Neuronal stem cell (in vitro differentiated cells): ENCODE measurements around the gene STPG2.

ENCODE experiments used
- DNase-seq: peaks from one replicate; pipeline ENCODE4 v3.0.0-alpha.2; 2013; ENCODE audit warnings: low spot score
- H2AFZ ChIP-seq: one replicate; pipeline ENCODE4 v1.6.1; 2013; ENCODE audit warnings: mild to moderate bottlenecking, low read length, inconsistent platforms
- H2AK5ac ChIP-seq: 2 replicates; pipeline ENCODE4 v1.6.1; 2013; ENCODE audit warnings: low read depth, mild to moderate bottlenecking, inconsistent platforms, low read length, moderate library complexity, mixed read lengths
- H2BK120ac ChIP-seq: 2 replicates; pipeline ENCODE4 v1.6.1; 2013; ENCODE audit warnings: low read depth, mild to moderate bottlenecking, inconsistent platforms, low read length, moderate library complexity, mixed read lengths
- H2BK12ac ChIP-seq: one replicate; pipeline ENCODE4 v1.6.1; 2013; ENCODE audit warnings: low read length, inconsistent platforms
- H2BK15ac ChIP-seq: 2 replicates; pipeline ENCODE4 v1.6.1; 2013; ENCODE audit warnings: mild to moderate bottlenecking, low read length, inconsistent platforms, mixed read lengths
- H2BK5ac ChIP-seq: one replicate; pipeline ENCODE4 v1.6.1; 2013; ENCODE audit warnings: inconsistent platforms, mild to moderate bottlenecking, low read length, moderate library complexity
- H3K14ac ChIP-seq: one replicate; pipeline ENCODE4 v1.6.1; 2013; ENCODE audit warnings: low read length, inconsistent platforms
- H3K18ac ChIP-seq: 2 replicates; pipeline ENCODE4 v1.6.1; 2013; ENCODE audit warnings: low read length, inconsistent platforms
- H3K23ac ChIP-seq: 2 replicates; pipeline ENCODE4 v1.6.1; 2013; ENCODE audit warnings: low read depth, mild to moderate bottlenecking, mixed read lengths, low read length, inconsistent platforms; ENCODE audit not compliant: poor library complexity
- H3K27ac ChIP-seq: replicated peaks from 3 replicates; pipeline ENCODE4 v1.5.1; 2013; ENCODE audit warnings: low read length, inconsistent platforms
- H3K27me3 ChIP-seq, 3 experiments: 2 replicates each; pipeline ENCODE4 v1.6.1; 2013; ENCODE audit warnings: low read length in 3 of 3, mild to moderate bottlenecking in 2 of 3, inconsistent platforms in 1 of 3, low read depth in 1 of 3, mixed read lengths in 1 of 3, moderate library complexity in 1 of 3; ENCODE audit not compliant: control insufficient read depth in 3 of 3, insufficient read depth in 3 of 3
- H3K36me3 ChIP-seq, 2 donors: replicated peaks in 1 of 2; 2 replicates each; pipeline ENCODE4 v1.6.1; 2013; ENCODE audit warnings: low read length in 2 of 2; ENCODE audit not compliant: control insufficient read depth in 2 of 2, insufficient read depth in 2 of 2
- H3K4ac ChIP-seq: 2 replicates; pipeline ENCODE4 v1.6.1; 2013; ENCODE audit warnings: inconsistent platforms, mild to moderate bottlenecking, low read length, moderate library complexity
- H3K4me1 ChIP-seq, 2 donors: 1 replicate in 1 of 2; 2 replicates in 1 of 2; pipeline ENCODE4 v1.6.1; 2013; ENCODE audit warnings: low read length in 2 of 2, low read depth in 1 of 2; ENCODE audit not compliant: control insufficient read depth in 2 of 2, insufficient read depth in 1 of 2
- H3K4me2 ChIP-seq: one replicate; pipeline ENCODE4 v1.6.1; 2013; ENCODE audit warnings: mild to moderate bottlenecking, low read length, inconsistent platforms; ENCODE audit not compliant: insufficient read depth, poor library complexity, severe bottlenecking
- H3K4me3 ChIP-seq, 2 donors: 2 replicates each; pipeline ENCODE4 v1.5.1; 2013; ENCODE audit warnings: low read length in 2 of 2, mild to moderate bottlenecking in 2 of 2, inconsistent platforms in 1 of 2, moderate library complexity in 1 of 2
- H3K79me1 ChIP-seq: one replicate; pipeline ENCODE4 v1.6.1; 2013; ENCODE audit warnings: low read depth, mild to moderate bottlenecking, inconsistent platforms, low read length, moderate library complexity
- H3K9ac ChIP-seq: one replicate; pipeline ENCODE4 v1.6.1; 2013; ENCODE audit warnings: mild to moderate bottlenecking, low read depth, low read length, inconsistent platforms; ENCODE audit not compliant: poor library complexity
- H3K9me3 ChIP-seq, 2 donors: replicated peaks in 1 of 2; 2 replicates each; pipeline versions ENCODE3 to v1.6.1; 2013; ENCODE audit warnings: low read length in 2 of 2, mild to moderate bottlenecking in 2 of 2, inconsistent platforms in 1 of 2, low read depth in 1 of 2, mixed read lengths in 1 of 2, moderate library complexity in 1 of 2; ENCODE audit not compliant: control insufficient read depth in 2 of 2, insufficient read depth in 1 of 2
- H4K8ac ChIP-seq: one replicate; pipeline ENCODE4 v1.6.1; 2013; ENCODE audit warnings: low read depth, mild to moderate bottlenecking, inconsistent platforms, low read length, moderate library complexity
- H4K91ac ChIP-seq: one replicate; pipeline ENCODE4 v1.6.1; 2013; ENCODE audit warnings: low read length, low read depth, mild to moderate bottlenecking, inconsistent platforms; ENCODE audit not compliant: poor library complexity
- WGBS, 2 donors: extraction: QIAGEN DNeasy Blood & Tissue Kit; methylation state at CpG; one replicate each; pipeline ENCODE4 v1.1.7; 2013; ENCODE audit warnings: missing lambda C conversion rate in 2 of 2, mixed read lengths in 1 of 2; ENCODE audit not compliant: insufficient read length in 2 of 2, insufficient replicate concordance in 1 of 2; ENCODE audit errors: extremely low coverage in 2 of 2; 5-methylcytosine and 5-hydroxymethylcytosine counted together

STPG2 gene

GRCh38 chr4:98126141-98126540 lies 17.1 kb downstream of the STPG2 start:
- H3K4me1 ChIP-seq = no peaks in the 10 kb centered on the region

GRCh38 chr4:98125585-98125984 lies 17.7 kb downstream of the STPG2 start:
- Histone ChIP-seq H3K36me3 (no peaks in the 10 kb centered on the region), H2BK15ac (no peak overlapping the region), H3K4ac (no peak overlapping the region), H4K8ac (no peak overlapping the region), H4K91ac (no peak overlapping the region), H2BK120ac (no peak overlapping the region), H3K79me1 (no peaks in the 10 kb centered on the region), H3K9ac (no peak overlapping the region), H2BK5ac (no peak overlapping the region), H3K27me3 (no peaks in the 10 kb centered on the region), H3K18ac (no peak overlapping the region), H2BK12ac (no peak overlapping the region), H2AK5ac (no peak overlapping the region), H3K27ac (no peak overlapping the region), H3K4me3 (no peak overlapping the region), H2AFZ (no peak overlapping the region), H3K23ac (no peak overlapping the region), H3K9me3 (no peaks in the 10 kb centered on the region), H3K14ac (no peak overlapping the region), H3K4me1 (no peaks in the 10 kb centered on the region), H3K4me2 (no peak overlapping the region)
- no CpG with 5 or more reads among the region's 2 CpGs for WGBS, 2 donors
- DNase-seq = no peak

More at GRCh38 chr4:98126141-98126540, 17.1 kb downstream of the STPG2 start:
- Histone ChIP-seq H3K27ac (no peak overlapping the region), H3K4ac (no peak overlapping the region), H3K23ac (no peak overlapping the region), H4K91ac (no peak overlapping the region), H3K14ac (no peak overlapping the region), H3K36me3 (no peaks in the 10 kb centered on the region), H3K9me3 (no peaks in the 10 kb centered on the region), H3K27me3 (no peaks in the 10 kb centered on the region), H2BK12ac (no peak overlapping the region), H3K4me3 (no peak overlapping the region), H3K18ac (no peak overlapping the region), H4K8ac (no peak overlapping the region), H2BK15ac (no peak overlapping the region), H2AFZ (no peak overlapping the region), H3K79me1 (no peaks in the 10 kb centered on the region), H3K4me2 (no peak overlapping the region), H3K9ac (no peak overlapping the region), H2AK5ac (no peak overlapping the region), H2BK120ac (no peak overlapping the region), H2BK5ac (no peak overlapping the region)
- no peak for DNase-seq
- no CpG with 5 or more reads among the region's 3 CpGs for WGBS, 2 donors

GRCh38 chr4:98117363-98117762 lies 25.9 kb downstream of the STPG2 start:
- Histone ChIP-seq H3K79me1 (no peaks in the 10 kb centered on the region), H3K4me1 (no peaks in the 10 kb centered on the region), H2AFZ (no peak overlapping the region), H2BK5ac (no peak overlapping the region), H3K27ac (no peak overlapping the region), H3K4me2 (no peak overlapping the region), H3K18ac (no peak overlapping the region), H3K23ac (no peak overlapping the region), H2BK12ac (no peak overlapping the region), H3K9ac (no peak overlapping the region), H4K8ac (no peak overlapping the region), H2AK5ac (no peak overlapping the region), H3K36me3 (no peaks in the 10 kb centered on the region), H3K9me3 (peaks cover 2 to 10% of the 10 kb centered on the region in 2 donors), H4K91ac (no peak overlapping the region), H3K27me3 (no peaks in the 10 kb centered on the region), H2BK15ac (no peak overlapping the region), H2BK120ac (no peak overlapping the region), H3K14ac (no peak overlapping the region), H3K4me3 (no peak overlapping the region), H3K4ac (no peak overlapping the region)
- no peak for DNase-seq
- no CpG with 5 or more reads among the region's 2 CpGs for WGBS, 2 donors

- no peak overlapping the region for H3K23ac ChIP-seq
- no peak overlapping the region for H3K18ac ChIP-seq
- H3K79me1 ChIP-seq = no peaks in the 10 kb centered on the region
Measured at GRCh38 chr4:98113012-98113411, 30.3 kb downstream of the STPG2 start.

More at GRCh38 chr4:98113012-98113411, 30.3 kb downstream of the STPG2 start:
- no peak overlapping the region for H4K8ac ChIP-seq
- DNase-seq = peak; percentile 9
- no peak overlapping the region for H3K4me3 ChIP-seq
- no peak overlapping the region for H2BK15ac ChIP-seq
- H3K9ac ChIP-seq = no peak overlapping the region
- H3K27me3 ChIP-seq = no peaks in the 10 kb centered on the region
- no peak overlapping the region for H2AFZ ChIP-seq
- H2AK5ac ChIP-seq = no peak overlapping the region
- H3K4ac ChIP-seq = no peak overlapping the region
- no peak overlapping the region for H2BK120ac ChIP-seq
- H3K14ac ChIP-seq = no peak overlapping the region
- H3K36me3 ChIP-seq = no peaks in the 10 kb centered on the region
- H3K9me3 ChIP-seq = peaks cover 0 to 9% of the 10 kb centered on the region in 2 donors
- H2BK5ac ChIP-seq = no peak overlapping the region
- H3K4me2 ChIP-seq = no peak overlapping the region
- no CpG with 5 or more reads among the region's 3 CpGs for WGBS, 2 donors
- no peaks in the 10 kb centered on the region for H3K4me1 ChIP-seq
- H4K91ac ChIP-seq = no peak overlapping the region
- H3K27ac ChIP-seq = no peak overlapping the region
- no peak overlapping the region for H2BK12ac ChIP-seq
